Gastroesophageal sphincter (tissue), 4 donors: ENCODE measurements around the gene SFMBT2. TPM values are rescaled to one million over a fixed set of nuclear protein-coding genes. Genes with fewer than 3 reads are reported as not detected.

Experiments used
- ATAC-seq: fragments of 150-250 bp; one replicate; pipeline ENCODE4 v1.9.1; 2016; ENCODE audit warnings: mild to moderate bottlenecking, moderate library complexity
- H3K27ac ChIP-seq, 4 donors: fragments of 200-600 bp; sonication (generic) in 3 of 4; 1 replicate in 3 of 4; 2 replicates in 1 of 4; pipeline ENCODE4 v1.5.1; 2016 to 2019
- H3K27me3 ChIP-seq: fragments of 200-600 bp; sonication (generic); one replicate; pipeline ENCODE4 v1.5.1; 2019
- H3K36me3 ChIP-seq, 2 donors: fragments of 200-600 bp; sonication (generic); one replicate each; pipeline ENCODE4 v1.5.1; 2019; ENCODE audit warnings: control low read depth in 1 of 2
- H3K4me1 ChIP-seq, 3 donors: fragments of 200-600 bp; sonication (generic); 1 replicate in 2 of 3; 2 replicates in 1 of 3; pipeline ENCODE4 v1.5.1; 2016 to 2019; ENCODE audit warnings: control low read depth in 2 of 3
- H3K4me3 ChIP-seq, 2 donors: fragments of 200-600 bp; sonication (generic); one replicate each; pipeline ENCODE4 v1.5.1; 2019; ENCODE audit warnings: mild to moderate bottlenecking in 1 of 2, moderate library complexity in 1 of 2
- H3K9me3 ChIP-seq, 3 donors: fragments of 200-600 bp; sonication (generic); one replicate each; pipeline ENCODE4 v1.5.1; 2017 to 2019; ENCODE audit warnings: control low read depth in 2 of 3
- EP300 ChIP-seq: sonication (generic); formaldehyde crosslinking; IDR thresholded peaks from one replicate; pipeline ENCODE4 v1.6.1; 2017; ENCODE audit warnings: antibody characterized with exemption, mild to moderate bottlenecking
- POLR2A ChIP-seq, 2 donors: fragments of 450-650 bp; IDR thresholded peaks; one replicate each; pipeline ENCODE4 v1.6.1; 2017; ENCODE audit warnings: antibody characterized with exemption in 2 of 2, mild to moderate bottlenecking in 2 of 2, moderate library complexity in 1 of 2
- POLR2AphosphoS5 ChIP-seq: sonication (generic); formaldehyde crosslinking; IDR thresholded peaks from one replicate; pipeline ENCODE4 v1.6.1; 2017; ENCODE audit warnings: antibody characterized with exemption
- WGBS, 2 donors: methylation state at CpG; one replicate each; pipeline ENCODE4 v1.1.5; 2018; ENCODE audit warnings: low coverage in 1 of 2; 5-methylcytosine and 5-hydroxymethylcytosine counted together
- total RNA-seq, 4 donors: library from RNA; depleted of rRNA; stranded (reverse); fragments of >200 nt; gene quantifications; one replicate each; pipeline ENCODE4 v1.1.0, GENCODE V29; 2016
- TF ChIP-seq, protein P1 (sequence below), 4 experiments: fragments of 200-600 bp in 2 of 4; fragments of 450-650 bp in 2 of 4; sonication (generic) in 1 of 4; IDR thresholded peaks; one replicate each; pipeline ENCODE4 v1.5.1; 2017 to 2019; ENCODE audit warnings: antibody characterized with exemption in 4 of 4, mild to moderate bottlenecking in 2 of 4, moderate library complexity in 2 of 4

The SFMBT2 gene
- total RNA-seq, 4 donors from 2014 or later: 6.9 to 14.3 (median 11.4) TPM

DNA sequence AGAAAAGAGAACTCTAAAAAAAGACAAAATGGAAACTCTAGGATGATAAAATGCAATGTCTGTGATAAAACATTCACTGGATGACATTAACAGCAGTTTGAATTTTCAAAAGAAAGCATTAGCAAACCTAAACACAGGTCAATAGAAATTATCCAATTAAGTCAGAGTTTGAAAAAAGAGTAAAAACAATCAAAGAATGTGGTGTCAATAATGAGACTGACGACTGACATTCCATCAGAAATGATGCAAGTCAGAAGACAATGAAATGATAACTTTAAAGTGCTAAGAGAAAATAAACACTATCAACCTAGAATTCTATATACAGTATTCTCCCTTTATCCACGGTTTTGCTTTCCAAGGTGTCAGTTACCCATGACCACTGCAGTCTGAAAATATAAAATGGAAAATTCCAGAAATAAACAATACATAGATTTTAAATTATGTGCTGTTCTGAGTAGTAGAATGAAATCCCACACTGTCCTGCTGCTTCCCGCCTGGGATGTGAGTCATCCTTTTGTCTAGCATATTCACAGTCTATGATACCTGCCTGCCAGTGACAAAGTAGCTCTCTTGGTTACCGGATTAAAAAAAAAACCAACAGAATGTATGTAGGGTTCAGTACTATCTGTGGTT, 38.3 kb upstream of the SFMBT2 start:
- H3K4me3 ChIP-seq: no peak overlapping the region
- no peaks in the 10 kb centered on the region for H3K27me3 ChIP-seq
- no peaks in the 10 kb centered on the region for H3K36me3 ChIP-seq
- no peak for TF ChIP-seq EP300
- no peak for TF ChIP-seq POLR2AphosphoS5
- TF ChIP-seq POLR2A (IDR thresholded peaks at IDR 0.05): no peak
- TF ChIP-seq, protein P1, sequence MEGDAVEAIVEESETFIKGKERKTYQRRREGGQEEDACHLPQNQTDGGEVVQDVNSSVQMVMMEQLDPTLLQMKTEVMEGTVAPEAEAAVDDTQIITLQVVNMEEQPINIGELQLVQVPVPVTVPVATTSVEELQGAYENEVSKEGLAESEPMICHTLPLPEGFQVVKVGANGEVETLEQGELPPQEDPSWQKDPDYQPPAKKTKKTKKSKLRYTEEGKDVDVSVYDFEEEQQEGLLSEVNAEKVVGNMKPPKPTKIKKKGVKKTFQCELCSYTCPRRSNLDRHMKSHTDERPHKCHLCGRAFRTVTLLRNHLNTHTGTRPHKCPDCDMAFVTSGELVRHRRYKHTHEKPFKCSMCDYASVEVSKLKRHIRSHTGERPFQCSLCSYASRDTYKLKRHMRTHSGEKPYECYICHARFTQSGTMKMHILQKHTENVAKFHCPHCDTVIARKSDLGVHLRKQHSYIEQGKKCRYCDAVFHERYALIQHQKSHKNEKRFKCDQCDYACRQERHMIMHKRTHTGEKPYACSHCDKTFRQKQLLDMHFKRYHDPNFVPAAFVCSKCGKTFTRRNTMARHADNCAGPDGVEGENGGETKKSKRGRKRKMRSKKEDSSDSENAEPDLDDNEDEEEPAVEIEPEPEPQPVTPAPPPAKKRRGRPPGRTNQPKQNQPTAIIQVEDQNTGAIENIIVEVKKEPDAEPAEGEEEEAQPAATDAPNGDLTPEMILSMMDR (IDR thresholded peaks at IDR 0.05): no peak
- peaks cover 0 to 18% (median 0%) of the 10 kb centered on the region in 3 donors for H3K9me3 ChIP-seq
- WGBS, 2 donors: 72 to 76% methylated on average over 4 of the region's 4 CpGs
- H3K4me1 ChIP-seq: no peaks in the 10 kb centered on the region
- no peak overlapping the region for H3K27ac ChIP-seq
- ATAC-seq: no peak

DNA sequence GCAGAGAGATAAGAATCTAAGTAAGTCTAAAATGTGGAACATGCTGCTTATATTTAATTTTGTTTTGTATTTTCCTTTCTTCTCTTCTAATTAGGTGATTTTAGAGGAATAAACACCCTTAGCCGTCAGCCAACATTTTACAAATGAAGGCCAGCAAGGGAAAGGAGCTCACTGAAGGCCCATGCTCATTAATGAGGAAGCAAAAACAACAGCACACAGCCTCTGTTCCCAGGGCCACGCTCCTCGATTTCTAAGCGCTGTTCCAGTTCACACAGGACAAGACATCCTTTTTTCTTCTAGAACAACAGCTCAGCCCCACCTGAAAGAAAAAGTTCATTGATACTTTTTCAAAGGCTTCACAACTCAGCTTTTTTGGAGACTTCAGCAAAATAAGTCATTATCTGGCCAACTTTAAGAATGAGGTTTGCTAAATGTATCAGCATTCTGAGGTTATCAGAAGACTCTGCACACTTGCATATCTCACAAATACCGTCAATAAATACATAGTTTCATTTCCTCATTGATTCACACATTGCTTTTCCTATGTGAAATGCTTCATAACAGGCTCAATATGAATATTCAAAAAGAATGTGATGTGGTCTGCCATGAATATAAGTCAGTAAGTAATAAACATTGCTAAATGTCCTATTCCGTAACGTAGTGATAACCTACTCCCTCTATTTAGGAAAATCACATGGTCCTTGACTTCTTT, 34.8 kb upstream of the SFMBT2 start:
- 81 to 86% methylated on average over 6 to 7 of the region's 7 CpGs for WGBS, 2 donors
- Histone ChIP-seq H3K36me3 (no peaks in the 10 kb centered on the region), H3K4me1 (no peaks in the 10 kb centered on the region), H3K9me3 (peaks cover 0 to 18% (median 0%) of the 10 kb centered on the region in 3 donors), H3K27me3 (peaks cover 12% of the 10 kb centered on the region), H3K27ac (no peak overlapping the region), H3K4me3 (no peak overlapping the region)
- no peak for TF ChIP-seq POLR2A (IDR thresholded peaks at IDR 0.05)
- no peak for TF ChIP-seq POLR2AphosphoS5
- TF ChIP-seq, protein P1 (IDR thresholded peaks at IDR 0.05): no peak
- TF ChIP-seq EP300: no peak
- no peak for ATAC-seq

DNA sequence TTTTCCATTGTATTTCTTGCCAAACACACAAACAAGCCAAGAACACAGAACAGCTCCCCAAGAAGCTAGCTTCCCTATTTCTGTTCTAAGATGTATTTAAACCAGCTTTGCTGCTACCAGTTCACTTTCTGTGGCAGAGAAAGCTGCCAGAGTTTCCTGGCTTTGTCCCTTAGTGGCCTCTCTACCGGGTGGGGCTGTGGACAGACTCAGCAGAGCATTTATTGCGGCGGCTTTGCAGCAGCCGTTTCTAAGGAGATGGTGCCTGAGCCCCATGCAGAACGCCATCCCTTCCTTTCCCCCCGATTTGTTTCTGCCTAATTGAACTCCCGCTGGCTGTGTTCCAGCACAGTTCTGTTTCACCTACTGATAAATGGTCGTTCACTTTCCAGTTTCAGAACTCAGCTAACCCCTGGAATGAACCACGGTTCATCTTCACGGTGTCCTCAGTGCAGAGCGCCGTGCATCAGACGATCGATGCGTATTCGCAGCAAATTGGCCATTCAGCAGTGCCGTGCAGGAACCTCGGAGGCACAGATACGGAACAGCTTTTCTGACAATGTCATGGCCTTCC, 33.8 kb upstream of the SFMBT2 start:
- H3K27ac ChIP-seq: no peak overlapping the region
- no peaks in the 10 kb centered on the region for H3K36me3 ChIP-seq
- ATAC-seq: no peak
- peaks cover 22% of the 10 kb centered on the region for H3K27me3 ChIP-seq
- no peaks in the 10 kb centered on the region for H3K4me1 ChIP-seq
- TF ChIP-seq EP300 (no peak), POLR2AphosphoS5 (no peak), POLR2A (IDR thresholded peaks at IDR 0.05) (no peak)
- TF ChIP-seq, protein P1 (IDR thresholded peaks at IDR 0.05): no peak
- no peak overlapping the region for H3K4me3 ChIP-seq
- 0 to 52% methylated on average over 1 to 17 of the region's 19 CpGs for WGBS, 2 donors
- H3K9me3 ChIP-seq: peaks cover 0 to 13% (median 0%) of the 10 kb centered on the region in 3 donors

DNA sequence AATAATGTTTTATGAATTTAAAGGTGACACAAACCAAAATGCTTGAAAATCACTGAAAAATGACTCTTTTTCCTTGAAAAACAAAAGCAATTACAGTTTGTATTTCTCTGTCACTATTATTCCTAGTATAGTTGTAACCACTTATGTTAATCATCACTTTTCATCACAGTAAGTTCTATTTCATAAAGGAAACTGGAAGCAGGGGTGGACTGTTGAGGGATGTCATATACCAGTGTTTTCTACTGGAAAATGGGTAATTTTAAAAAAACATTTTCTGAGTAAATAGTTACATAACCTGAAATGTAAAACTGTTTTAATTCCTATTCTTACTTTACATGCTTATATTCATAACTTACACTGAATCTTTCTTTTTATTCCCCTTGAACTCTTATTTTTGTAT, 32.2 kb upstream of the SFMBT2 start:
- no peak overlapping the region for H3K4me3 ChIP-seq
- no peak for ATAC-seq
- H3K36me3 ChIP-seq: no peaks in the 10 kb centered on the region
- H3K4me1 ChIP-seq: no peaks in the 10 kb centered on the region
- H3K9me3 ChIP-seq: no peaks in the 10 kb centered on the region
- no peak for TF ChIP-seq EP300
- TF ChIP-seq POLR2A (IDR thresholded peaks at IDR 0.05): no peak
- no peak for TF ChIP-seq POLR2AphosphoS5
- peaks cover 28% of the 10 kb centered on the region for H3K27me3 ChIP-seq
- no peak overlapping the region for H3K27ac ChIP-seq

DNA sequence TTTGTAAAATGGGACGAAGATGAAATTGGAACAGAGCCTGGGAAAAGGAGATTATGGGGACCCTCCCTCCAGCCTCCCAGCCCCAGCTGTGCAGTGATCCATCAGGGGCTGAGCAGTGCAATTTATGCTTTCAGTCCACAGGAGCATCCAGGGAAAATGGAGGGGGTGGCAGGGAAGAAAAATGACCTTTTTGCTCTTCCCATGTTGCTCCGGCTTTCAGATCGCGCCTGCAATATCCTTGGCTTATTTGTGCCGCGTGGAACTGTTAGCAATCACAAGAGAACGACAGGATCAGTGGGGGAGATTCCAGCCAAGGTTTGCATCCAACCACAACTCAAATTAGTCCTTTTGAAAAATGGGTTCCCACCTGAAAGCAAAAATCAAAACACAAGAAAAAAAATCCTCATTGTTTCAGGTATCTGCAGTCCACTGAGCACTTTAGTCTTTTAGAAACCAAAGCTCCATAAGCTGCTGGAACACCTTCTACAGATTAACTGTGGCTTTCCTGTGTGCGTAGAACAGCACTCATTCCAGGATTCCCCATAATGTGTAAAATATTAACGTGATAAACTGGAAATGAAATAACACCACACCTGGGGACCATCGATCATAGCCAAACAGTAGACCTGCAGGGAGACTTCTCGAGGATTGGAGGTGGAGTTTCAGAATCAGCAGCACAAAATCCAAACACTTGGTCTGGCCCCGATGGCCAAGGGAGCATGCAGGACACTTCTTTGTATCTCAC, 30.7 kb upstream of the SFMBT2 start:
- Histone ChIP-seq H3K27me3 (peaks cover 28% of the 10 kb centered on the region), H3K36me3 (no peaks in the 10 kb centered on the region), H3K27ac (no peak overlapping the region), H3K4me3 (no peak overlapping the region), H3K9me3 (no peaks in the 10 kb centered on the region), H3K4me1 (no peaks in the 10 kb centered on the region)
- no peak for ATAC-seq
- TF ChIP-seq POLR2AphosphoS5: no peak
- TF ChIP-seq POLR2A (IDR thresholded peaks at IDR 0.05): no peak
- no peak for TF ChIP-seq EP300
- TF ChIP-seq, protein P1 (IDR thresholded peaks at IDR 0.05): no peak
- 53 to 55% methylated on average over 8 to 12 of the region's 12 CpGs for WGBS, 2 donors
